HepG2 (cell line): Measurements from ENCODE around the gene AARSD1. TPM values are rescaled to one million over a fixed set of nuclear protein-coding genes. Genes with fewer than 3 reads are reported as not detected.

Experiments used
- ARID3A ChIP-seq: IDR thresholded peaks from 2 replicates; pipeline ENCODE4 v1.6.1; 2012; ENCODE audit warnings: low read depth, low read length, improper control_type of control experiment
- CEBPB ChIP-seq: IDR thresholded peaks from 2 replicates; pipeline ENCODE4 v1.6.1; 2011; ENCODE audit warnings: low read depth, low read length, improper control_type of control experiment, borderline replicate concordance
- CREM ChIP-seq, 2 experiments: sonication (generic) in 1 of 2; formaldehyde crosslinking in 1 of 2; IDR thresholded peaks; 2 replicates each; pipeline versions ENCODE4 v1.4.0 to v1.6.1; 2016 to 2020; ENCODE audit warnings: antibody characterized with exemption in 1 of 2, mild to moderate bottlenecking in 1 of 2, missing genetic modification reagents in 1 of 2
- HNRNPH1 ChIP-seq: fragments of 200-400 bp; formaldehyde crosslinking; optimal IDR thresholded peaks from 2 replicates; pipeline ENCODE3; 2017; ENCODE audit warnings: mild to moderate bottlenecking, low read depth, low read length
- HOXA3 ChIP-seq: sonication (generic); formaldehyde crosslinking; IDR thresholded peaks from 2 replicates; pipeline ENCODE4 v1.5.0; 2020; ENCODE audit warnings: missing genetic modification reagents
- KLF16 ChIP-seq, 2 experiments: sonication (generic) in 1 of 2; formaldehyde crosslinking in 1 of 2; IDR thresholded peaks; 2 replicates each; pipeline versions ENCODE4 v1.6.1 to v1.8.0; 2016 to 2023; ENCODE audit warnings: missing genetic modification reagents in 2 of 2, missing compliant biosample characterization in 1 of 2
- MXI1 ChIP-seq: IDR thresholded peaks from 3 replicates; pipeline ENCODE4 v1.6.1; 2012; ENCODE audit warnings: low read depth, low read length, inconsistent platforms, borderline replicate concordance
- NFRKB ChIP-seq: fragments of 450-650 bp; IDR thresholded peaks from 2 replicates; pipeline ENCODE4 v1.6.1; 2017
- PHF8 ChIP-seq: sonication (generic); formaldehyde crosslinking; IDR thresholded peaks from 2 replicates; pipeline ENCODE4 v1.5.0; 2020; ENCODE audit warnings: missing genetic modification reagents
- SKIL ChIP-seq: sonication (generic); formaldehyde crosslinking; IDR thresholded peaks from 2 replicates; pipeline ENCODE4 v1.8.0; 2022; ENCODE audit warnings: missing genetic modification reagents, mild to moderate bottlenecking, moderate library complexity, borderline replicate concordance
- SOX6 ChIP-seq, 2 experiments: fragments of 450-650 bp in 1 of 2; sonication (generic) in 1 of 2; formaldehyde crosslinking in 1 of 2; IDR thresholded peaks; 2 replicates each; pipeline versions ENCODE4 v1.4.0 to v1.6.1; 2017 to 2020; ENCODE audit warnings: antibody characterized with exemption in 1 of 2, mild to moderate bottlenecking in 1 of 2, missing genetic modification reagents in 1 of 2
- TCF7 ChIP-seq: sonication (generic); IDR thresholded peaks from 2 replicates; pipeline ENCODE4 v1.6.1; 2016; ENCODE audit warnings: antibody characterized with exemption, low read depth
- TFAP4 ChIP-seq: sonication (generic); IDR thresholded peaks from 2 replicates; pipeline ENCODE4 v1.6.1; 2016; ENCODE audit warnings: low read depth, borderline replicate concordance
- YEATS4 ChIP-seq: sonication (generic); formaldehyde crosslinking; IDR thresholded peaks from 2 replicates; pipeline ENCODE4 v1.4.0; 2020; ENCODE audit warnings: missing genetic modification reagents, borderline replicate concordance
- ZBTB7B ChIP-seq: sonication (generic); formaldehyde crosslinking; IDR thresholded peaks from 2 replicates; pipeline ENCODE4 v1.4.0; 2020; ENCODE audit warnings: missing genetic modification reagents
- ZNF430 ChIP-seq: sonication (generic); formaldehyde crosslinking; IDR thresholded peaks from 2 replicates; pipeline ENCODE4 v1.9.0; 2021; ENCODE audit warnings: mild to moderate bottlenecking, missing genetic modification reagents
- ZNF501 ChIP-seq: sonication (generic); formaldehyde crosslinking; IDR thresholded peaks from 2 replicates; pipeline ENCODE4 v1.5.1; 2020; ENCODE audit warnings: mild to moderate bottlenecking, moderate library complexity, missing genetic modification reagents
- ZNF883 ChIP-seq: sonication (generic); formaldehyde crosslinking; IDR thresholded peaks from 2 replicates; pipeline ENCODE4 v1.5.1; 2020; ENCODE audit warnings: mild to moderate bottlenecking, missing genetic modification reagents; ENCODE audit errors: not compliant biosample characterization
- polyA plus RNA-seq, 8 experiments: library from polyadenylated mRNA; depleted of rRNA in 3 of 8; stranded (reverse) in 7 of 8; unstranded in 1 of 8; fragments of >200 nt; fragmentation: Illumina TruSeq in 4 of 8; extraction: Trizol in 4 of 8; gene quantifications; 2 replicates each; pipeline versions ENCODE4 v1.2.1 to v1.2.3, GENCODE V29; 2011 to 2016; ENCODE audit warnings: low read depth in 4 of 8, missing spikeins in 1 of 8, mixed read lengths in 1 of 8; ENCODE audit not compliant: insufficient read depth in 1 of 8
- total RNA-seq, 5 experiments: library from RNA; depleted of rRNA; stranded (reverse); fragments of >200 nt; fragmentation: Illumina TruSeq; extraction: Trizol; gene quantifications; 2 replicates each; pipeline ENCODE4 v1.2.3, GENCODE V29; 2016; ENCODE audit warnings: low read depth in 1 of 5
- TF ChIP-seq, protein P1 (sequence below): sonication (generic); formaldehyde crosslinking; IDR thresholded peaks from 2 replicates; pipeline ENCODE4 v1.8.0; 2022; ENCODE audit warnings: mild to moderate bottlenecking, missing genetic modification reagents, borderline replicate concordance
- TF ChIP-seq, protein P2 (sequence below): sonication (generic); formaldehyde crosslinking; IDR thresholded peaks from 2 replicates; pipeline ENCODE4 v1.4.0; 2020; ENCODE audit warnings: low read depth, mild to moderate bottlenecking, missing genetic modification reagents

AARSD1 gene
- total and polyA plus RNA-seq, 2 of the 13 experiments (the other 11 are each of a cell fraction or from before 2014, with no cell fraction given), result 24.7 to 29.3 TPM

GRCh38 chr17:42920106-42920900 lies 44.0 kb downstream of the AARSD1 start (continued):
- TF ChIP-seq SKIL (CRISPR knock-in tag), result peak; percentile 40; the same call in 1 of the 2 replicates
- no peak for TF ChIP-seq HNRNPH1
- TF ChIP-seq ARID3A, result no peak
- no peak for TF ChIP-seq SOX6 (IDR thresholded peaks at IDR 0.05)
- TF ChIP-seq SOX6 (CRISPR knock-in tag; IDR thresholded peaks at IDR 0.05), result peak; percentile 86
- peak; percentile 48; the same call in 1 of the 2 replicates for TF ChIP-seq ZBTB7B (CRISPR knock-in tag)
- TF ChIP-seq YEATS4 (CRISPR knock-in tag), result peak; percentile 14; the same call in 1 of the 2 replicates
- TF ChIP-seq ZNF430 (CRISPR knock-in tag), result peak; percentile 73; the same call in 1 of the 2 replicates
- TF ChIP-seq MXI1, result peak; percentile 16; the same call in 1 of the 3 replicates
- TF ChIP-seq TCF7, result peak; percentile 66; the same call in 1 of the 2 replicates
- no peak for TF ChIP-seq NFRKB
- 0 out of 2 replicates have a peak, but pooled peaks have one; percentile 16 for TF ChIP-seq PHF8 (CRISPR knock-in tag)
- TF ChIP-seq ZNF501 (CRISPR knock-in tag), result peak; percentile 15; the same call in 1 of the 2 replicates
- peak; percentile 79; the same call in 1 of the 2 replicates for TF ChIP-seq CEBPB
- TF ChIP-seq, protein P1, sequence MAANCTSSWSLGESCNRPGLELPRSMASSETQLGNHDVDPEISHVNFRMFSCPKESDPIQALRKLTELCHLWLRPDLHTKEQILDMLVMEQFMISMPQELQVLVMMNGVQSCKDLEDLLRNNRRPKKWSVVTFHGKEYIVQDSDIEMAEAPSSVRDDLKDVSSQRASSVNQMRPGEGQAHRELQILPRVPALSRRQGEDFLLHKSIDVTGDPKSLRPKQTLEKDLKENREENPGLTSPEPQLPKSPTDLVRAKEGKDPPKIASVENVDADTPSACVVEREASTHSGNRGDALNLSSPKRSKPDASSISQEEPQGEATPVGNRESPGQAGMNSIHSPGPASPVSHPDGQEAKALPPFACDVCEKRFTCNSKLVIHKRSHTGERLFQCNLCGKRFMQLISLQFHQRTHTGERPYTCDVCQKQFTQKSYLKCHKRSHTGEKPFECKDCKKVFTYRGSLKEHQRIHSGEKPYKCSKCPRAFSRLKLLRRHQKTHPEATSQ (CRISPR knock-in tag), result 0 out of 2 replicates have a peak, but pooled peaks have one; percentile 29
- peak; percentile 70; the same call in 1 of the 2 replicates for TF ChIP-seq HOXA3 (CRISPR knock-in tag)
- TF ChIP-seq TFAP4, result peak; percentile 48; the same call in 1 of the 2 replicates
- TF ChIP-seq, protein P2, sequence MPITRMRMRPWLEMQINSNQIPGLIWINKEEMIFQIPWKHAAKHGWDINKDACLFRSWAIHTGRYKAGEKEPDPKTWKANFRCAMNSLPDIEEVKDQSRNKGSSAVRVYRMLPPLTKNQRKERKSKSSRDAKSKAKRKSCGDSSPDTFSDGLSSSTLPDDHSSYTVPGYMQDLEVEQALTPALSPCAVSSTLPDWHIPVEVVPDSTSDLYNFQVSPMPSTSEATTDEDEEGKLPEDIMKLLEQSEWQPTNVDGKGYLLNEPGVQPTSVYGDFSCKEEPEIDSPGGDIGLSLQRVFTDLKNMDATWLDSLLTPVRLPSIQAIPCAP, result no peak
- peak in 1 of 2 experiments; percentile 51; a peak in 2 of 4 replicates for TF ChIP-seq KLF16 (CRISPR knock-in tag; IDR thresholded peaks at IDR 0.05)
- TF ChIP-seq ZNF883 (CRISPR knock-in tag), result peak; percentile 55
- TF ChIP-seq CREM (IDR thresholded peaks at IDR 0.05), result peak; percentile 52
- TF ChIP-seq CREM (CRISPR knock-in tag; IDR thresholded peaks at IDR 0.05), result no peak
